ENCODE results near the gene LTB4R2.
A peak's percentile ranks its signal among the peaks of the same experiment; 100 is the strongest.

The LTB4R2 gene, protein sequence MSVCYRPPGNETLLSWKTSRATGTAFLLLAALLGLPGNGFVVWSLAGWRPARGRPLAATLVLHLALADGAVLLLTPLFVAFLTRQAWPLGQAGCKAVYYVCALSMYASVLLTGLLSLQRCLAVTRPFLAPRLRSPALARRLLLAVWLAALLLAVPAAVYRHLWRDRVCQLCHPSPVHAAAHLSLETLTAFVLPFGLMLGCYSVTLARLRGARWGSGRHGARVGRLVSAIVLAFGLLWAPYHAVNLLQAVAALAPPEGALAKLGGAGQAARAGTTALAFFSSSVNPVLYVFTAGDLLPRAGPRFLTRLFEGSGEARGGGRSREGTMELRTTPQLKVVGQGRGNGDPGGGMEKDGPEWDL

DNA sequence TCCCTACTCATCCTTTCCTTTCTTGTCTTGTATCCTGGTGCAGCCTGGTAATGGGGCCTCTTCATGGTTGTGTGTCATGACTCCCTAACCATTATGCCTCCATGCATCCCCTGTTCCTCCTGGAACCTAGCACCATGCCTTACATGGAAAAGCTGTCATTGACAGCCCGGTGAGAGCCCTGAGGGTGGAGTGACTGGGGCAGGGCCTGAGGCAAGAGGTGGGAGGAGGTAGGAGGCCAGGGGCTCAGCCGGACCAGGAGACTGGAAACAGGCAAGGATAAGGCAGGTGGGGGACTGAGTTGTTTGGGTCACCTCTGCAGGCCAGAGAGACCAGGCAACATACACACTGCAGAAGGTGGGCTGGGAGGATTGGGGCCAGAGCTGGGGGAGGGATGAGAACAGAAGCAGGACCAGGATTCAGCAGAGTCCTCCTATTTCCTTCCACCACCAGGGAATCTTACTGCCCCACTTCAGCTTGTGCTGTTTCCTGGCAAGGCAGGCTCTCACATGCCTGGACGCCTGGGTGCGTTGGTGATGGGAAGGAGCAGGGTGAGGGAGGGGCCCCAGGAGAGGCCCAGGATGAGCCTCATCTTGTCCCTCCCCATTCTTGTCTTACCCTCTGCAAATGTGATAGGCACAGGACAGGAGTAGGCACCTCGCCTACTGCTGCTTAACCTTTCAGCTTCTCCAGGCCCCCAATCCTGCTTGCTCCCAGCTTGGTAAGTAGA is at the start of gene LTB4R2:
Gene LTB4R2 (plus strand): TSS at position 603 of the 727 bp plus-strand sequence. CDS start 525 bp downstream, outside the sequence.
- no peak for DNase-seq (ENCODE audit: low read depth in 4 of 4, low spot score in 1 of 4)

DNA sequence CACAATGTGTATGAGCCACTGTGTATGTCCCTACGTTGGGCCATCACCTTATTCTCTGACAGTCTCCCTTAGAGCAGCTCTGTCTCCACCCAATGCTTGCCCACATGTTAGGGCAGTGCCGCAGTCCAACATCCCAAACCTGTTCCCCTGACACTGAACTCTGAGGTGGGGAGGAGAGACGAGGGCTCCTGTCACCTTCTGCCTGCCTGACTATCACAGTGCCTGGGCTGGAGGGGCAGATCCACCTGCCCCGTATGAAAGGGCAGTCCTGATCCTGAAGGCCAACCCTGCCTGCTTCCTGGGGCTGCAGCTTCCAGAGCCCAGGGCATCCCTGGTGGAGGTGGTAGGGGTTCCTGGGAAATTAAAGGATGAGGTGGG is 49.2 kb upstream of the LTB4R2 start:
- no peak for DNase-seq (ENCODE audit: low read depth in 4 of 4, low spot score in 1 of 4)

DNA sequence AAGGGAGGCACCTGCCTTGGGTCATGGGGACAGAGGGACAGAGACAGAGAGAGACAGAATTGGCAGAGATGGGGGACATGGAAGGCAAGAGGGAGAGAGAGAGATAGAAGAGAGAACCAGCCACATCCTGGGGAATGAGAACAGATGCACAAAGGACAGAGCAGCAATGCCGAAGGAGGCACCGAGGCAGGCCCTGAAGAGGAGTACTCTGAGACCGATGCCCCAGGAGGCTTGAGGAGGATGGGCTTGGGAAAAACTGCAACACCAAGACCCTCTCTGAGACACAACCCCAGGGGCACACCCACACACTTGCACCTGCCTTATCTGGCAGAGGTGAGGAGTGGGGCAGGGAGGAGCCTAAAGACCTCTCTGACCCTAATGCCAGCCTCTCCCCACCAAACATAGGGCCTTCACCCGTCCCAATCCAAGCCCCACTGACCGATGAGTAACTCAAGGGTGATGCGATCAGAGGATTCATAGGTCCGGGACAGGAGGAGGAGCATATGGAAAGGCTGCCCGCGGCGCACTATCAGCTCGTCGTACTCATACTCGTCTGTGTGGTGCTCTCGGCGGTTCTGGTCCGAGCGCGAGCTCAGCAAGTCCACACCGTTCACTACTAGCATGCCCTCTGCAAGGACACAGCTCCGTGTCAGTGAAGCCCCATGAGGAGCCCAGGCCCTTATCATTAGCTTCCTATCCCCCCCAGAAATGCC is 48.5 kb upstream of the LTB4R2 start:
- no peak for DNase-seq (ENCODE audit: low read depth in 4 of 4, low spot score in 1 of 4)

DNA sequence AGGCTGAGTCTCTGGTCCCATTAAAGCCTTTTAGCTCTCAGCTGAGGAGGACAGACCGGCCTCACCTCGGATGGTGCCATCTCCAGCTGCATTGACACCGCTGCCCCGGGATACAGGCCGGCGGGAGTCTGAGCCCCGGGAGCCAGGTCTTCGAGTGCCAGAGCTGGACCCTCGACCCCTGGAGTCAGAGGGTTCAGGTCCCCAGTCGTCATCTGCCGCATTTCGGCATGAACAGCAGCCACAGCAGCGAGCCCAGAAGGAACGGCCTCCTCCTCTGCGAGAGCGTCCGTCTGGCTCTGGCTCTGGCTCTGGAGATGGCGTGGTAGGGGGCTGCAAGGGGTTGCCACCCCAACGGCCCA is 48.0 kb upstream of the LTB4R2 start:
- DNase-seq (ENCODE audit: low read depth in 4 of 4, low spot score in 1 of 4) = no peak

DNA sequence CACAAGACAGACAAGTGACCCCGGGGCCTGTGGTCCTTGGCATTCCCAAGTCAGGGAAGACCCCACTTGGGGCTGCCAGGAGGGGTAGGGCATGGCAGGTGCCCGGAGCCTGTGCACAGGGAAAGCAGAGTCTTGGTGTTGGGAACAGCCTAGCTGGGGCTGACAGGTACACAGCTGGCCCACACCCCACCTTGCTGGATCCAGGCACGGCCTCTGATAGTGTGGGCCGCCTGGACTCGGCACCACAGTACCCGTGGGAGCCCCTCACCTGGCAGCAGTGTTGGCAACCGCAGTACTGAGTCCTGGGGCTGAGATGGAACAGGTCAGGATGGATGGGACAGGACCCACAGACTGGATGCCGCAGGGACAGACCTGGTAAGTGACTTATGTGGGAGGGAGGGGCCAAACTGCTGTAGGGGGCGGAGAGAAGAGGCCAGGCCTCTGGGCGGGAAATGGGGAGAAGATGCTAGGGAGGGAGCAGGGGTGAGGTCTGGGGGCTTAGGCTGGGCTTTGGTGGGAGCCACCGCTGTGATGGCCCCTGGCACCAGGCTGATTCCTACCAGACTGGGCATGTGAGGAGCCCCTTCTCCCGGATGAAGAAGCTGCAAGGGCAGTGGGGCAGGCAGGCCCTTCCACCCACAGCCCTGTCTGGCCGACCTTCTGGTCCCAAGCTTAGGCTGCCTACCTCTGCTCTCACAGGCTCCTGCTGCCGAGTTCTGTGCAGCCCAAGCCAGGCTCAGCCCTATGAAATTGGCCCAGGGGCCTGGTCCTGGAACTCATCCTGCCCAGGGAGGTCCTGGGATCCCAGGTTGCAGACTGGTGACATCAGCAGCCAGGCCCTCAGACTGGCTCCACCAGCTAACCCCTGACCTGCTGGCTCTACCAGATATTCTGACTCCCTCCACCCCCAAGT is 46.9 kb upstream of the LTB4R2 start, which contains the start of gene TGM1:
Gene TGM1 (minus strand): TSS at position 357 of the 913 bp plus-strand sequence. CDS start 825 bp downstream, outside the sequence.
- no peak for DNase-seq (ENCODE audit: low read depth in 4 of 4, low spot score in 1 of 4)

DNA sequence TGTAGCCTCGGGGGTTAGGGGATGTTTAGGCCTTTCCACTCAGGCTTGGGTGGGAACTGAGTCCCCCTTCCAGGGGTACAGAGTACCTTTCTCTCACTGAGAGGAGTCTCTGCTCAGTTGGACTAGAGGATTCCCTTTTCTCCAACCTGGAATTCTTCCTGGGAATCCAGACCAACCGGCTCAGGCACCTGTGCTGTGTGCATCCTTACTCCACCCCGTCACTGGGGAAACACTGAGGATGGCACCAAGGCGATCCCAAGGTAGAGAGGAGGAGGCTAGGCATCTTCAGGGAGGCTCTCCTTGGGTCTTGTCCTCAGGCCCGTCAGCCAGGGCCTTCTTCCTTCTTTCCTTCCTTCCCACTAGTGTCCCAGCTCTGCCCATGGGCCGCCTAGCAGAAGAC is 46.1 kb upstream of the LTB4R2 start:
- no peak for DNase-seq (ENCODE audit: low read depth in 4 of 4, low spot score in 1 of 4)

DNA sequence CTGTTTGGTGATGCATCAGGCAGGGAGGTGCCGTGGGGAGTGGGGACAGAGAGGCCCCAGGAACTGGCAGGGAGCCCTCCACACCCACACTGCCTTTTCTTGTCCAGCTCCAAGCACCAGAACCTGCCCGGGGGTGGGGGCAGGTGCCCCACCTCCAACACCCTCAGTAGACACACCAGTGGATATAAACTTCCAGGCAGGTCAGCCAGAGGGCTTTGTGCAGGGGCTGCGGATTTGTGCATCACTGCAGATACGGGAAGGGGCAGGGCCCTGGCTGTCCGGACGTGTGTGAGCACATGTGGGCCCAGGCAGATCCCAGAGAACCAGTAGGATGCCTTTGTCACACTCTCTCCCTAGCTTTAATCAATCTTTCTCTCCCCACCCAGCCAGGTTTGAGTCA is 45.6 kb upstream of the LTB4R2 start:
- no peak for DNase-seq (ENCODE audit: low read depth in 4 of 4, low spot score in 1 of 4)

DNA sequence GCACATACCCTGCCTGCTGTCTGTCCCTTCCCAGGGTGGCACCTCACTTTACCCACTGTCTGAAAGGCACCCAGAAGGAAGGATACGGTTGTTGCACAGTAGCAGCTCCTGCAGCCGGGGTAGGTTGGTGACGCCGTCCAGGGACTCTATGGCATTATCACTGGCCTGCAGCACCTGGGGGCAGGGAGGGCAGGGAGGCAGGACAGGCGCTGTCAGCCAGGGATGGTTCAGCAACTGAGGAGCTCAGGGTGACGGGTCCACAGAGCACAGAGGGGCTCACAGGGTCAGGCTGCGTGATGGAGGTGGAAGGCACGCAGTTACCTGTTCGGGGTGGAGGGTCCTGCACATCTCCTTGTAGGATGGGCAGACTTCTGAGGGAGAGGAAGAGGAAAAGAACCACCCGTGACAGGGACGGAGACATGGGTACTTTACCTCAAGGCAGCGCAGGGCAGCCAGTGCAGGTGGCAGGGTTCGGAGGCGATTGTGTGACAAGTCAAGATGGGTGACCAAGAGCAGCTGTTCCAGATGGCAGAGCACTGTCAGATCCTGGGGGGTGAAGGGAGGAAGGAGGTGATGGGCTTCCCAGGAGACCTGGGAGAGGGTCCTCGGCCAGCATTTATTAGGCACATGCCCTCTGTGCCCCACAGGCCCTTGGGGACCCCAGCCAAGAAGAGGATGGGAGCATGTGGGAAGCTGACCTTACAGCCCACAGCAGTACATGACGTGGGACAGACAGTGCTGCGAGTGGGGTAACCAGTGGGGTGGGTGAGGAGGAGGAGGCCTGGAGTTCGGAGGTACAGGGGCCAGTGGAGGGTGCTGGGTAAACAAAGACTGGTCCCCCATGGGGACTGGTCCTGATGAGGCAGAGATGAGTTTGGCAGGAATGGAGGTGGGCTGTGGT is 43.3 kb upstream of the LTB4R2 start:
- no peak for DNase-seq (ENCODE audit: low read depth in 4 of 4, low spot score in 1 of 4)

DNA sequence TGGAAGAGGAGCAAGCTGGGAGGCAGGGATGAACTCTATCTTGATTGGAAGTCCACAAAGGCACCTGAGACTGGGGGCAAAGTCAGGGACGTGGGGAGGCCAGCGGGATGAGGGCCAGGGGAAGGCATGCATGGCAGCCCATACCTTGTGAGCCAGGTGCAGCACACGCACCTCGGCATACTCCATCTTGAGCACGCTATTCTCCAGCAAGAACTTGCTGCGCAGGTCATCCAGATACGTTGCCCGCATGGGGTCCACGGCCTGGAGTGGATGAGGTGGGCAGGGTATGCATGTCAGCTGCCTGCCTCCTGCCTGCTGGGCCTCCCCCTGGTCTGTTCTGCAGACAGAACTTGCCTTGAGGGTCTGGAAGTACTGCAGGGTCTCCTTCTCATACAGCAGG is 42.4 kb upstream of the LTB4R2 start:
- no peak for DNase-seq (ENCODE audit: low read depth in 4 of 4, low spot score in 1 of 4)

DNA sequence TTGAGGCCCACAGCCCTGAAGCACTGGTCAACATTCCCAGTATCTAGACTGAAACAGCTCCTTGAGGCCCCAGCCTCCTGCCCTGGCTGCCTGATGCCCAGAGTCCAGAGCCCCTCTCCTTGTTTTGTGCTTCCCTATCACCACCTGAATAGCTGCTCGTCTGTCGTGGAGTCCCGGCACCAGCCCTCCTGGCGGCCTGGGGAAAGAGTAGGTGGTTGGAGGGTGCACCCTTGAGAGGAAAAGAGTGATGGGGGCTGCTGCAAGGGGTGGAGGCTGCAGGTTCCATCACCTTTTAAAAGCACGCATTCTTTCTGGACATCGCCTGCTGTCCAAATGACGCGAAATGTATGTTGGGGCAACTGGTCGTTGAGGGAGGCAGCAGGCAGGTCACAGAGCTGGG is 41.7 kb upstream of the LTB4R2 start:
- no peak for DNase-seq (ENCODE audit: low read depth in 4 of 4, low spot score in 1 of 4)

DNA sequence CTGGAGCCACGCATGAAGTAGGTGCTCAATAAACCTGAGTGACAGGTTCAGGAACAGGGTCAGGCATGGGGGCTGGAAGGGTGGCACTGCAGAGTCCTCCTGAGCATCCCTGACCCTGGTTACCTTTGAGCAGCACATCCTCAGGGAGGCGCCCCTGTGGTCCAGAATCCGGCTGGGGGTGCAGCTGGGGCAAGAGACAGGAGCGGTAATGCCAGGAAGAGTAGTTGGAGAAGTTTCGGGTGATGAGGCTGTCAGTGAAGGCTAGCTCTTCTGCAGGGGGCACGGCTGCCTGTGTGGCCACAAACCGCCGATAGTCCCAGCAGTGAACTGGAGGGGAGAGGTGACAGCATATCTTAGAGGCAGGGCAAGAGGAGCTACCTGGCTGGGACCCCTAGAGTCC is 40.6 kb upstream of the LTB4R2 start:
- DNase-seq (ENCODE audit: low read depth in 4 of 4, low spot score in 1 of 4) = no peak

DNA sequence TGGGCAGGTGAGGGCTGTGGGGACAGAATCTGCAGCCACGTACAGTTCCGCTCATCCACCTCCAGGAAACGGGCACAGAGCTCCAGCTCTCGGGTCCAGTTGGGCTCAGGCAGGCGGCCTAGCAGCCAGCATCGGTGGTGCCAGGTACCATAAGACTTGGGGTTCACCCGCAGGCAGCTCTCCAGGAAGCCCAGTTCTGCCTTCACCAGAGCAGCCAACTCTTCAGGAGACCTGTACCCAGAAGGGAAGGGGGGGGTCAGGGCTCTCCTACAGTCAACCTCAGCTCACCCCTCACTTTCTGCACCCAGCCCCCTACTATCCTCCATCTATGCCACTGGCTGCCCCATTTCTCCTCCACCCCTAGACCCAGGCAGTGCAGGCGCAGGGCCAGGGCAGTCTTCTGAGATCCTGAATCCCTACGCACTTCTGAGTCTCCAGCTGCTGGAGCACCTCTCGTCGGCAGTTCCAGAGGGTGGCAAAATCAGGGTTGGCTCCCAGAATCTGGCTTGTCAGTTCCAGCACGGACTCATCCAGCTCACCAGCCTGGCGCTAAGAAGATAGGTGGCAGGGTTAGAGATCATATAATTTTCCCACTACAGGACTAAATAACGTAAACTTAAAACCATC is 39.9 kb upstream of the LTB4R2 start:
- no peak for DNase-seq (ENCODE audit: low read depth in 4 of 4, low spot score in 1 of 4)

DNA sequence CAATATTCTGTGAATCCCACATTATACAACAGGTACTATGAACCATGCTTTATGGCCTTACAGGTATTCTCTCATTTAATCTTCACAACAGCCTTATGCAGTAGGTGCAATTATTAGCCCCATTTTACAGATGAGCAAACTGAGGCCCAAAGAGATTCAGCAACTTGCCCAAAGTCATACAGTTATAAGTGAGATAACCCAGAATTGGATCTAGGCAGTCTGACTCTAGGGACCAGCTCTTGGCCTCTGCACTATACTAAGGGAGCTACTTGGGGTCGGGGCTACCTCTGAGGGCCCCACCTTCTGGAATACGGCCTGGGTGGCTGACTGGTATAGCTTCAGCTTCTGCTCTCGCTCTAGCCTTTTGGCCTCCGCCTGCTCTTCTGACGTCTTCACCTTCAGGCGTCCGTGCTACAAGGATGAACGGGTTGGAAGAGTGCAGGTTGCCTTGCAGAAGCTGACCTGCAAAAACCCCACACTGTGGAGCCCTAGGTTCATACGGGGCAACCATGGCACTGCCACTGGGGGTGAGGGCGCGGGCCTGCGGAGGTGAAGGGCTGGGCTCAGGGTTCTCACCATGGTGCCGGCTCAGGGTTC is 39.3 kb upstream of the LTB4R2 start:
- DNase-seq (ENCODE audit: low read depth in 4 of 4, low spot score in 1 of 4) = no peak

DNA sequence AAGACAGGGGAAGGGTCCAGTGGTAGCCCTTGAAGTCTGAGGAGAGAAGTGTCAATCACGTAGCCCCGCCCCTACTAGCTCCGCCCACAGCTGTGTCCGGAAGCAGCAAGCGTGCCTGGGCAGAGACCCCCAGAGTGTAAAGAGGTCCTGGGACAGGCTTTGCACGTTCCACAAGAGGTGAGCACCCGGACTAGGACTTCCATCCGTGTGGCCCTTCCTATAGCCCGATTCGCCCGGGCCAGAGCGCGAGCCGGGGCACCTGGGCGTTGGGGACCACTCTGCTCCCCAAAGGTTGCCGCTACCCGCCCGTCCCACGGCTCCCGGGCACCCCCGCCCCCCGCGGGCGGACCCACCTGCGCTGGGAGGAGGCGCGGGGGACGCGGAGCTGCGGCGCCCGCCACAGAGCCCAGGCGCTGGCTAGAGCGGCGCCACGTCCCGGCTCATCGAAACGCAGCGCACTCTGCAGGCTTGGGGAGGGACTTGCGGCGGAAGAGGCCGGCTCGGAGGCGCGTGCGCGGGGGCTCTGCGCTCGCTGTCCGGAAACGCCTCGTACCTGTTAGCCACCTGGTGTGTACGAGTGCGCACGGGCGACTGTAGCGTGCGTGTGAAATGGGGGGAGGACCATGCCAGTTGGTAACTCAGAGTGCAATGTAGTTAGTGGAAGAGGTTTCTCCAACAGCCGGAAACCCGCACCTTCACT is 38.7 kb upstream of the LTB4R2 start, which contains the start of gene RABGGTA:
Gene RABGGTA (minus strand): TSS at position 464 of the 700 bp plus-strand sequence. CDS start 482 bp downstream, outside the sequence.
- peak; percentile 63 to 81 (median 78) for DNase-seq (ENCODE audit: low read depth in 4 of 4, low spot score in 1 of 4)

DNA sequence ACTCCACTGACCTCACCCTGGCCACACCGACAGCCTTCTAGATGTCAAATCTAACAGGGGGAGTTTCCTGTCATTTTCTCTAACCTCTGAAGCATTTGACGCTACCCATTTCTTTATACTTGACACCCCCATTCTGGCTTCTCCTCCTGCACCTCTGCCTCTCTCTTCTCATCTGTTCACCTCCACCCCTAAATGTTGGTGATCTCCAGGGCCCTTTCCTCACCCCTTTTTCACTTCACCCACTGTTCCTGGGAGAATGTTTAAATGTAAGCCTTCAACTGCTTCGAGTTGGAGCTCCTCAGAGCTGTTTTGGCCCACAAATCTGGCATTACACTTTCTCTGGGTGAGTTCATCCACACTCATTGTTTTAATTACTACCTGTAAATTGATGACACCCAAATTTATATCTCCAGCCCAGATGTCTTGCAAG is 38.1 kb upstream of the LTB4R2 start:
- DNase-seq (ENCODE audit: low read depth in 4 of 4, low spot score in 1 of 4) = no peak

DNA sequence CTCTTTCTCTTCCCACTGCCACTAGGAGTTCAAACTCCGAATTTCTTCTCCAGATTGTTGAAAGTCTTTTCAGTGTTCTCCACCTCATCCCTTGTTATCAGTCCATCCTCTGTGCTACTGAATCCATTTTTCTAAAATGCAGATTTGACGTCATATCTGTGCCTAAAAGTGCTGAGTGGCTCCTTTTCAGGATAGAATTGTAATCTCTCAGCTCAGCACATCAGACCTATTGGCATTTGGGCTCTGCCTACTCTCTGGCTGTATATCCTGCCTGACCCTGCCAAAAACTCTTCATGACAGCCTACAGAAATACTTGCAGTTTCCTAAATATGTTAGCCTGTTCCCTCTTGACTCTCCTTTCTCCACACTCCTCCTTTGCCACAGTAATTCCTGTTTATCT is 37.5 kb upstream of the LTB4R2 start:
- no peak for DNase-seq (ENCODE audit: low read depth in 4 of 4, low spot score in 1 of 4)

DNA sequence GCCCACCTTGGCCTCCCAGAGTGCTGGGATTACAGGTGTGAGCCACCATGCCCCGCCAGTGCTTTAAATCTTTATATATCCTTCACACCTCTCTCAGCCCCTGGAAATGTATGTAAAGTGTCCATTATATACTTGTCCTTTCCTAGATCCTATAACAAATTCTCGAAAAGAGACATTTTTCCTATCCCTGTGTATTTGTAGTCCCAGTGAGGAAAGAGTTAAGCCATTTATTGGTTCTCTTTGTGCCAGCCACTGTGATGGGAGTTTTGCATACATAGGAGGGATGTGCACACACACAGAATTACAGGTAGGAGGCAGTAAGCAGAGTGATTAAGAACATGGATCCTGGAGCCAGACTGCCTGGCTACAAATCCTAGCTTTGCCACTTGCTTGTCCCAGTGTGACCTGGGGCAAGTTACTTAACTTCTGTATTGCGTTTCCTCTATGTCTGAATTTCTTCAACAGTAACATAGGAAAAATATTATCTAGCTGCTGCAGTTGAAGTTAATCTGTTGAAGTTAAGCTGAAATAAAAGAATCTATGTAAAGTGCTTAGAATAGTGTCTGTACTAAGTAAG is 36.4 kb upstream of the LTB4R2 start:
- DNase-seq (ENCODE audit: low read depth in 4 of 4, low spot score in 1 of 4) = no peak

DNA sequence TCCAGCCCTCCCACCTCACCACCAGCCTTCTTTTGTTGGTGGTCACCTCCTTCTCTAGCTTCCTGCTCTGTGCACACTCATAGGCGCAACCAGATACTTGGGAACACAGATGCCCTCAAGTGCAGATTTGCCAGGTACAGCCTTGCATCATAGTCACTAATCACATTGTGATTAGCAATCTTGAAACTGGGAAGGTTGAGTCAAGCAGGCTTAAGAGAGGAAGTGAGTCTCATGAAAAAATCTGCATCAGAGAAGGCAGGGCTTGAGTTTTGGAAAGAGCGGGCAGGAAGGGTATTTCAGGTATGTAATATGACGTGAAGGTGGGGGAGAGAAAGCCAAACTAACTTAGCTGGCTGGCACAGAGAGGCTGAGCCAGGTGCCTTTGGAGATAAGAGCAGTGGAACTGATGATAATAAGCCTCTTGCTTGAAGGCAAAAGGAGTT is 35.8 kb upstream of the LTB4R2 start:
- DNase-seq (ENCODE audit: low read depth in 4 of 4, low spot score in 1 of 4) = peak in 2 of 4 experiments; percentile 19 to 36

All from stimulated activated CD4-positive, alpha-beta T cell treated with anti-CD3 and anti-CD28 coated beads, Interleukin-1b, Interleukin-23, amount 100 ng/mL, for 24 hours (primary cell).